GM12878 (cell line): ENCODE results near the gene NMD3. TPM values are rescaled to one million over a fixed set of nuclear protein-coding genes. Genes with fewer than 3 reads are reported as not detected.

ENCODE experiments used
- ATAC-seq: fragments of 200-7000 bp; cut with Tn5 transposase; 3 replicates; pipeline ENCODE4 v1.9.1; 2020; ENCODE audit warnings: mild to moderate bottlenecking, moderate library complexity
- BruUV-seq: library from RNA; stranded (reverse); fragments of 400-500 nt; replicated peaks from 2 replicates; lab custom pipeline; 2021; lab: Mats Ljungman, UMichigan
- CTCF ChIA-PET: fragments of 300-600 bp; sonication (Branson Sonifier 250); formaldehyde crosslinking; extraction: SDS; loops from one replicate; lab custom pipeline; 2021; ENCODE audit warnings: inconsistent platforms; lab: Yijun Ruan, JAX
- POLR2A ChIA-PET: fragments of 350-600 bp; formaldehyde crosslinking; extraction: SDS; loops from one replicate; lab custom pipeline; 2021; ENCODE audit warnings: inconsistent platforms; lab: Charles Lee
- RAD21 ChIA-PET: fragments of 300-600 bp; sonication (Branson Sonifier 250); formaldehyde crosslinking; loops from one replicate; lab custom pipeline; 2023; ENCODE audit warnings: antibody characterized with exemption; ENCODE audit not compliant: unreplicated experiment; lab: Charles Lee
- SMC1A ChIA-PET: fragments of 300-600 bp; sonication (Branson Sonifier 250); formaldehyde crosslinking; loops from one replicate; lab custom pipeline; 2023; ENCODE audit not compliant: unreplicated experiment, uncharacterized antibody; lab: Charles Lee
- DNase-seq: peaks from one replicate; pipeline ENCODE4 v3.0.0-alpha.2; 2011; ENCODE audit warnings: low read depth, low spot score
- FAIRE-seq: peaks from 3 replicates; lab custom pipeline; 2011; peaks lifted over from hg19 to GRCh38; lab: Jason Lieb, UNC
- H2AFZ ChIP-seq: 2 replicates; pipeline ENCODE4 v1.6.0; 2011; ENCODE audit warnings: low read depth, low read length, control low read depth; ENCODE audit not compliant: control insufficient read depth
- H3K27ac ChIP-seq: 2 replicates; pipeline ENCODE4 v1.5.1; 2011; ENCODE audit warnings: control low read depth; ENCODE audit not compliant: control insufficient read depth, insufficient read depth
- H3K27me3 ChIP-seq, 2 experiments: replicated peaks in 1 of 2; 2 replicates each; pipeline versions ENCODE4 v1.6.0 to v1.6.1; 2011; ENCODE audit warnings: low read length in 1 of 2; ENCODE audit not compliant: control insufficient read depth in 2 of 2, insufficient read depth in 2 of 2
- H3K36me3 ChIP-seq, 2 experiments: 2 replicates each; pipeline ENCODE4 v1.5.1; 2011; ENCODE audit warnings: low read length in 1 of 2; ENCODE audit not compliant: control insufficient read depth in 2 of 2, insufficient read depth in 2 of 2
- H3K4me1 ChIP-seq: 2 replicates; pipeline ENCODE4 v1.6.1; 2011; ENCODE audit warnings: mild to moderate bottlenecking, low read length, moderate library complexity, mixed read lengths; ENCODE audit not compliant: control insufficient read depth, insufficient read depth
- H3K4me2 ChIP-seq: 2 replicates; pipeline ENCODE4 v1.6.0; 2011; ENCODE audit warnings: control low read depth; ENCODE audit not compliant: control insufficient read depth, insufficient read depth
- H3K4me3 ChIP-seq: fragments of 200-600 bp; sonication (generic); 2 replicates; pipeline ENCODE4 v1.5.1; 2016
- H3K79me2 ChIP-seq: 2 replicates; pipeline ENCODE4 v1.6.0; 2011; ENCODE audit warnings: low read length; ENCODE audit not compliant: control insufficient read depth, insufficient read depth
- H3K9ac ChIP-seq: 2 replicates; pipeline ENCODE4 v1.8.0; 2011; ENCODE audit warnings: low read length, control low read depth, mixed read lengths; ENCODE audit not compliant: control insufficient read depth, insufficient read depth
- H3K9me3 ChIP-seq: replicated peaks from 3 replicates; pipeline ENCODE4 v1.5.1; 2011; ENCODE audit warnings: mild to moderate bottlenecking, low read length; ENCODE audit not compliant: control insufficient read depth, insufficient read depth
- H4K20me1 ChIP-seq: 2 replicates; pipeline ENCODE4 v1.6.0; 2011; ENCODE audit not compliant: control insufficient read depth, insufficient read depth
- CEBPB ChIP-seq, 2 experiments: fragments of 150-350 bp in 1 of 2; IDR thresholded peaks; 2 replicates each; pipeline ENCODE4 v1.6.1; 2012 to 2014; ENCODE audit warnings: low read depth in 2 of 2, low read length in 2 of 2, borderline replicate concordance in 1 of 2, inconsistent platforms in 1 of 2
- HCFC1 ChIP-seq: fragments of 150-350 bp; IDR thresholded peaks from 2 replicates; pipeline ENCODE4 v1.6.1; 2014; ENCODE audit warnings: low read length
- JUNB ChIP-seq: IDR thresholded peaks from 2 replicates; pipeline ENCODE4 v1.6.1; 2016; ENCODE audit warnings: antibody characterized with exemption, mild to moderate bottlenecking
- KLF5 ChIP-seq: fragments of 450-650 bp; IDR thresholded peaks from 2 replicates; pipeline ENCODE4 v1.6.1; 2014; ENCODE audit warnings: mild to moderate bottlenecking; ENCODE audit not compliant: partially characterized antibody
- PAX8 ChIP-seq: fragments of 450-650 bp; IDR thresholded peaks from 2 replicates; pipeline ENCODE4 v1.6.1; 2017; ENCODE audit warnings: mild to moderate bottlenecking, moderate library complexity
- POLR2AphosphoS2 ChIP-seq: IDR thresholded peaks from 2 replicates; pipeline ENCODE4 v1.6.1; 2011; ENCODE audit warnings: low read depth, mild to moderate bottlenecking, low read length, improper control_type of control experiment, moderate library complexity
- SREBF2 ChIP-seq: IDR thresholded peaks from 2 replicates; pipeline ENCODE4 v1.6.1; 2012; ENCODE audit warnings: mild to moderate bottlenecking, low read length
- ZNF384 ChIP-seq: IDR thresholded peaks from 2 replicates; pipeline ENCODE4 v1.6.1; 2012; ENCODE audit warnings: low read depth, mild to moderate bottlenecking, low read length, improper control_type of control experiment, borderline replicate concordance
- WGBS: methylation state at CpG from one replicate; pipeline ENCODE4 v1.1.6; 2016; ENCODE audit warnings: low lambda C conversion rate; ENCODE audit not compliant: insufficient replicate concordance, insufficient coverage; ENCODE audit errors: missing lambda C conversion rate; 5-methylcytosine and 5-hydroxymethylcytosine counted together
- in situ Hi-C: fragments of 300-500 bp; cut with MboI; formaldehyde crosslinking; loops from 9 replicates; pipeline ENCODE4 v1.14.3; 2018; ENCODE audit warnings: mixed read lengths
- intact Hi-C: fragments of 100-400 bp; cut with micrococcal nuclease; formaldehyde crosslinking; loops from one replicate; pipeline ENCODE4 v1.14.2; 2022; ENCODE audit not compliant: unreplicated experiment
- polyA plus RNA-seq, 11 experiments: library from polyadenylated mRNA; depleted of rRNA in 4 of 11; unstranded in 6 of 11; stranded (reverse) in 5 of 11; fragments of >200 nt; fragmentation: Nextera tagmentation in 4 of 11; fragmentation: Illumina TruSeq in 1 of 11; extraction: Ambion mirVana in 4 of 11; extraction: Trizol in 1 of 11; gene quantifications; 1 replicate in 1 of 11; 2 replicates in 10 of 11; pipeline versions ENCODE4 v1.2.1 to v1.2.3, GENCODE V29; 2011 to 2016; ENCODE audit warnings: inconsistent platforms in 2 of 11, missing spikeins in 2 of 11, low read depth in 1 of 11
- total RNA-seq, 4 experiments: library from RNA; depleted of rRNA in 3 of 4; stranded (reverse); fragments of >200 nt in 3 of 4; fragmentation: Illumina TruSeq in 1 of 4; extraction: Trizol in 1 of 4; gene quantifications; 2 replicates each; pipeline versions ENCODE4 v1.2.1 to v1.2.3, GENCODE V29; 2013 to 2021
- TF ChIP-seq, protein P1 (sequence below): IDR thresholded peaks from 2 replicates; pipeline ENCODE4 v1.6.1; 2011; ENCODE audit warnings: low read depth, low read length, improper control_type of control experiment, borderline replicate concordance
- TF ChIP-seq, protein P2 (sequence below): IDR thresholded peaks from 2 replicates; pipeline ENCODE4 v1.6.1; 2012; ENCODE audit warnings: improper control_type of control experiment, low read depth, low read length; ENCODE audit not compliant: insufficient replicate concordance
- TF ChIP-seq, protein P3 (sequence below): fragments of 450-650 bp; IDR thresholded peaks from 2 replicates; pipeline ENCODE4 v1.6.1; 2017; ENCODE audit warnings: mild to moderate bottlenecking
- TF ChIP-seq, protein P4 (sequence below): fragments of 450-650 bp; IDR thresholded peaks from 2 replicates; pipeline ENCODE4 v1.6.1; 2017; ENCODE audit warnings: mild to moderate bottlenecking, moderate library complexity

The NMD3 gene
- total and polyA plus RNA-seq, 10 of the 15 experiments (the other 5 are each of a cell fraction or from before 2014, with no cell fraction given): 34.2 to 66.8 (median 55.7) TPM

DNA sequence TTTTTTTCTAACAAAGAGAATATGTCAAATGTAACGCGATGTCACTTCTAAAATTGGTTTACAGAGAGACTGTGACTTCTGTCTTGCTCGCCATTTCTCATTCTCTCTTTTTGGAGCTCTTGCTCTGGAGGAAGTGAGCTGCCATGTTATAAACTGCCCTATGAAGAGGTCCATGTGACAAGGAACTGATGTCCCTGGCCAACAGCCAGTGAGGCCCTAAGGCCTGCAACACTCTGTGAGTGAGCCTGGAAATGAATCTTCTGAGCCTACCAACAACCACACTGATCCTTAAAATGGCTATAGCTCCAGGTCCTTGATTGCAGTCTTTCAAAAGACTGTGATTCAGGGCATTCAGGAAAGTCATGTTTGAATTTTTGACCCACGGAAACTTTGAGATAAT, 49.9 kb downstream of the NMD3 start:
- no peaks in the 10 kb centered on the region for H3K27me3 ChIP-seq
- no peaks in the 10 kb centered on the region; the same call in 2 of the 3 replicates for H3K9me3 ChIP-seq
- SMC1A ChIA-PET: interaction anchor here (0.6 to 1.8 kb wide), 12 partner anchors 10 to 256 kb away, joined by 3 to 16 read pairs (median 4); partner anchors contain the start of gene SPTSSB
- BruUV-seq: no TSS peak
- DNase-seq (no peak), FAIRE-seq (no peak), ATAC-seq (no peak)
- no peak overlapping the region for H3K27ac ChIP-seq
- no peaks in the 10 kb centered on the region for H3K79me2 ChIP-seq
- no peak overlapping the region for H2AFZ ChIP-seq
- H3K4me1 ChIP-seq: no peaks in the 10 kb centered on the region
- H4K20me1 ChIP-seq: no peaks in the 10 kb centered on the region
- RAD21 ChIA-PET: interaction anchor here (0.5 to 2.6 kb wide), 3 partner anchors 26 to 314 kb away, joined by 4 to 8 read pairs (median 6); no protein-coding TSS in a partner anchor
- CTCF ChIA-PET: interaction anchor here (0.7 to 3.0 kb wide), 10 partner anchors 26 to 348 kb away, joined by 3 to 18 read pairs (median 4); no protein-coding TSS in a partner anchor
- no peaks in the 10 kb centered on the region; a peak in 1 of 4 replicates for H3K36me3 ChIP-seq
- H3K4me3 ChIP-seq: no peak overlapping the region
- H3K4me2 ChIP-seq: no peak overlapping the region
- WGBS: 100% methylated on average over 4 of the region's 4 CpGs
- intact Hi-C loops (no loop called here), in situ Hi-C loops (loop anchor here (5.0 to 10.0 kb wide), 2 partner anchors 141 to 316 kb away; no protein-coding TSS in a partner anchor)
- POLR2A ChIA-PET: no interaction called here
- no peak overlapping the region for H3K9ac ChIP-seq
- TF ChIP-seq CEBPB (IDR thresholded peaks at IDR 0.05; ENCODE audit: borderline replicate concordance in 1 of 2, low read depth in 2 of 2, low read length in 2 of 2): no peak
- no peak for TF ChIP-seq JUNB
- TF ChIP-seq, protein P1, sequence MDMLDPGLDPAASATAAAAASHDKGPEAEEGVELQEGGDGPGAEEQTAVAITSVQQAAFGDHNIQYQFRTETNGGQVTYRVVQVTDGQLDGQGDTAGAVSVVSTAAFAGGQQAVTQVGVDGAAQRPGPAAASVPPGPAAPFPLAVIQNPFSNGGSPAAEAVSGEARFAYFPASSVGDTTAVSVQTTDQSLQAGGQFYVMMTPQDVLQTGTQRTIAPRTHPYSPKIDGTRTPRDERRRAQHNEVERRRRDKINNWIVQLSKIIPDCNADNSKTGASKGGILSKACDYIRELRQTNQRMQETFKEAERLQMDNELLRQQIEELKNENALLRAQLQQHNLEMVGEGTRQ: no peak
- no peak for TF ChIP-seq PAX8
- no peak for TF ChIP-seq KLF5
- TF ChIP-seq POLR2AphosphoS2: no peak
- TF ChIP-seq, protein P2, sequence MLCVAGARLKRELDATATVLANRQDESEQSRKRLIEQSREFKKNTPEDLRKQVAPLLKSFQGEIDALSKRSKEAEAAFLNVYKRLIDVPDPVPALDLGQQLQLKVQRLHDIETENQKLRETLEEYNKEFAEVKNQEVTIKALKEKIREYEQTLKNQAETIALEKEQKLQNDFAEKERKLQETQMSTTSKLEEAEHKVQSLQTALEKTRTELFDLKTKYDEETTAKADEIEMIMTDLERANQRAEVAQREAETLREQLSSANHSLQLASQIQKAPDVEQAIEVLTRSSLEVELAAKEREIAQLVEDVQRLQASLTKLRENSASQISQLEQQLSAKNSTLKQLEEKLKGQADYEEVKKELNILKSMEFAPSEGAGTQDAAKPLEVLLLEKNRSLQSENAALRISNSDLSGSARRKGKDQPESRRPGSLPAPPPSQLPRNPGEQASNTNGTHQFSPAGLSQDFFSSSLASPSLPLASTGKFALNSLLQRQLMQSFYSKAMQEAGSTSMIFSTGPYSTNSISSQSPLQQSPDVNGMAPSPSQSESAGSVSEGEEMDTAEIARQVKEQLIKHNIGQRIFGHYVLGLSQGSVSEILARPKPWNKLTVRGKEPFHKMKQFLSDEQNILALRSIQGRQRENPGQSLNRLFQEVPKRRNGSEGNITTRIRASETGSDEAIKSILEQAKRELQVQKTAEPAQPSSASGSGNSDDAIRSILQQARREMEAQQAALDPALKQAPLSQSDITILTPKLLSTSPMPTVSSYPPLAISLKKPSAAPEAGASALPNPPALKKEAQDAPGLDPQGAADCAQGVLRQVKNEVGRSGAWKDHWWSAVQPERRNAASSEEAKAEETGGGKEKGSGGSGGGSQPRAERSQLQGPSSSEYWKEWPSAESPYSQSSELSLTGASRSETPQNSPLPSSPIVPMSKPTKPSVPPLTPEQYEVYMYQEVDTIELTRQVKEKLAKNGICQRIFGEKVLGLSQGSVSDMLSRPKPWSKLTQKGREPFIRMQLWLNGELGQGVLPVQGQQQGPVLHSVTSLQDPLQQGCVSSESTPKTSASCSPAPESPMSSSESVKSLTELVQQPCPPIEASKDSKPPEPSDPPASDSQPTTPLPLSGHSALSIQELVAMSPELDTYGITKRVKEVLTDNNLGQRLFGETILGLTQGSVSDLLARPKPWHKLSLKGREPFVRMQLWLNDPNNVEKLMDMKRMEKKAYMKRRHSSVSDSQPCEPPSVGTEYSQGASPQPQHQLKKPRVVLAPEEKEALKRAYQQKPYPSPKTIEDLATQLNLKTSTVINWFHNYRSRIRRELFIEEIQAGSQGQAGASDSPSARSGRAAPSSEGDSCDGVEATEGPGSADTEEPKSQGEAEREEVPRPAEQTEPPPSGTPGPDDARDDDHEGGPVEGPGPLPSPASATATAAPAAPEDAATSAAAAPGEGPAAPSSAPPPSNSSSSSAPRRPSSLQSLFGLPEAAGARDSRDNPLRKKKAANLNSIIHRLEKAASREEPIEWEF: no peak
- no peak for TF ChIP-seq HCFC1
- TF ChIP-seq, protein P3, sequence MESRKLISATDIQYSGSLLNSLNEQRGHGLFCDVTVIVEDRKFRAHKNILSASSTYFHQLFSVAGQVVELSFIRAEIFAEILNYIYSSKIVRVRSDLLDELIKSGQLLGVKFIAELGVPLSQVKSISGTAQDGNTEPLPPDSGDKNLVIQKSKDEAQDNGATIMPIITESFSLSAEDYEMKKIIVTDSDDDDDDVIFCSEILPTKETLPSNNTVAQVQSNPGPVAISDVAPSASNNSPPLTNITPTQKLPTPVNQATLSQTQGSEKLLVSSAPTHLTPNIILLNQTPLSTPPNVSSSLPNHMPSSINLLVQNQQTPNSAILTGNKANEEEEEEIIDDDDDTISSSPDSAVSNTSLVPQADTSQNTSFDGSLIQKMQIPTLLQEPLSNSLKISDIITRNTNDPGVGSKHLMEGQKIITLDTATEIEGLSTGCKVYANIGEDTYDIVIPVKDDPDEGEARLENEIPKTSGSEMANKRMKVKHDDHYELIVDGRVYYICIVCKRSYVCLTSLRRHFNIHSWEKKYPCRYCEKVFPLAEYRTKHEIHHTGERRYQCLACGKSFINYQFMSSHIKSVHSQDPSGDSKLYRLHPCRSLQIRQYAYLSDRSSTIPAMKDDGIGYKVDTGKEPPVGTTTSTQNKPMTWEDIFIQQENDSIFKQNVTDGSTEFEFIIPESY: no peak
- TF ChIP-seq, protein P4, sequence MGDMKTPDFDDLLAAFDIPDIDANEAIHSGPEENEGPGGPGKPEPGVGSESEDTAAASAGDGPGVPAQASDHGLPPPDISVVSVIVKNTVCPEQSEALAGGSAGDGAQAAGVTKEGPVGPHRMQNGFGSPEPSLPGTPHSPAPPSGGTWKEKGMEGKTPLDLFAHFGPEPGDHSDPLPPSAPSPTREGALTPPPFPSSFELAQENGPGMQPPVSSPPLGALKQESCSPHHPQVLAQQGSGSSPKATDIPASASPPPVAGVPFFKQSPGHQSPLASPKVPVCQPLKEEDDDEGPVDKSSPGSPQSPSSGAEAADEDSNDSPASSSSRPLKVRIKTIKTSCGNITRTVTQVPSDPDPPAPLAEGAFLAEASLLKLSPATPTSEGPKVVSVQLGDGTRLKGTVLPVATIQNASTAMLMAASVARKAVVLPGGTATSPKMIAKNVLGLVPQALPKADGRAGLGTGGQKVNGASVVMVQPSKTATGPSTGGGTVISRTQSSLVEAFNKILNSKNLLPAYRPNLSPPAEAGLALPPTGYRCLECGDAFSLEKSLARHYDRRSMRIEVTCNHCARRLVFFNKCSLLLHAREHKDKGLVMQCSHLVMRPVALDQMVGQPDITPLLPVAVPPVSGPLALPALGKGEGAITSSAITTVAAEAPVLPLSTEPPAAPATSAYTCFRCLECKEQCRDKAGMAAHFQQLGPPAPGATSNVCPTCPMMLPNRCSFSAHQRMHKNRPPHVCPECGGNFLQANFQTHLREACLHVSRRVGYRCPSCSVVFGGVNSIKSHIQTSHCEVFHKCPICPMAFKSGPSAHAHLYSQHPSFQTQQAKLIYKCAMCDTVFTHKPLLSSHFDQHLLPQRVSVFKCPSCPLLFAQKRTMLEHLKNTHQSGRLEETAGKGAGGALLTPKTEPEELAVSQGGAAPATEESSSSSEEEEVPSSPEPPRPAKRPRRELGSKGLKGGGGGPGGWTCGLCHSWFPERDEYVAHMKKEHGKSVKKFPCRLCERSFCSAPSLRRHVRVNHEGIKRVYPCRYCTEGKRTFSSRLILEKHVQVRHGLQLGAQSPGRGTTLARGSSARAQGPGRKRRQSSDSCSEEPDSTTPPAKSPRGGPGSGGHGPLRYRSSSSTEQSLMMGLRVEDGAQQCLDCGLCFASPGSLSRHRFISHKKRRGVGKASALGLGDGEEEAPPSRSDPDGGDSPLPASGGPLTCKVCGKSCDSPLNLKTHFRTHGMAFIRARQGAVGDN: no peak
- TF ChIP-seq ZNF384: no peak
- no peak for TF ChIP-seq SREBF2
